Common myeloid progenitor, CD34-positive (primary cell): ENCODE results near the gene CALHM6.

ENCODE experiments used
- CTCF ChIA-PET: fragments of 350-600 bp; sonication (Branson Sonifier 250); formaldehyde crosslinking; loops from one replicate; lab custom pipeline; 2021; ENCODE audit warnings: antibody characterized with exemption; lab: Charles Lee
- POLR2A ChIA-PET: fragments of 350-600 bp; sonication (Branson Sonifier 250); formaldehyde crosslinking; loops from one replicate; lab custom pipeline; 2021; ENCODE audit warnings: antibody characterized with exemption; lab: Charles Lee
- DNase-seq, 3 donors: peaks; one replicate each; pipeline versions ENCODE4 v3.0.0 to v3.0.0-alpha.2; 2013
- H3K27ac ChIP-seq, 2 experiments: 1 replicate in 1 of 2; 2 replicates in 1 of 2; pipeline ENCODE4 v1.7.0; 2013; ENCODE audit warnings: inconsistent platforms in 2 of 2, low read length in 2 of 2, mild to moderate bottlenecking in 2 of 2, low read depth in 1 of 2, moderate library complexity in 1 of 2; ENCODE audit not compliant: severe bottlenecking in 2 of 2, insufficient read depth in 1 of 2, poor library complexity in 1 of 2
- H3K27me3 ChIP-seq, 5 experiments: replicated peaks in 2 of 5; 1 replicate in 3 of 5; 2 replicates in 2 of 5; pipeline versions ENCODE4 v1.6.1 to v1.7.0; 2013; ENCODE audit warnings: low read length in 4 of 5, mild to moderate bottlenecking in 2 of 5, moderate library complexity in 2 of 5, inconsistent platforms in 1 of 5; ENCODE audit not compliant: insufficient read depth in 5 of 5, control insufficient read depth in 4 of 5
- H3K36me3 ChIP-seq, 4 experiments: 1 replicate in 2 of 4; 2 replicates in 2 of 4; pipeline versions ENCODE4 v1.6.1 to v1.7.0; 2013; ENCODE audit warnings: low read length in 3 of 4, control low read depth in 1 of 4, mild to moderate bottlenecking in 1 of 4; ENCODE audit not compliant: control insufficient read depth in 4 of 4, insufficient read depth in 4 of 4
- H3K4me1 ChIP-seq, 4 experiments: 1 replicate in 3 of 4; 2 replicates in 1 of 4; pipeline versions ENCODE4 v1.6.1 to v1.7.1; 2013; ENCODE audit warnings: low read length in 3 of 4, mild to moderate bottlenecking in 3 of 4, control low read depth in 1 of 4, inconsistent platforms in 1 of 4, moderate library complexity in 1 of 4; ENCODE audit not compliant: control insufficient read depth in 4 of 4, insufficient read depth in 4 of 4; ENCODE audit errors: control extremely low read depth in 1 of 4
- H3K4me3 ChIP-seq, 7 experiments: 1 replicate in 4 of 7; 2 replicates in 3 of 7; pipeline versions ENCODE4 v1.5.1 to v1.7.0; 2013; ENCODE audit warnings: mild to moderate bottlenecking in 7 of 7, low read length in 6 of 7, moderate library complexity in 6 of 7, inconsistent platforms in 2 of 7, low read depth in 2 of 7, control low read depth in 1 of 7; ENCODE audit not compliant: insufficient read depth in 4 of 7, control insufficient read depth in 1 of 7; ENCODE audit errors: extremely low read depth in 1 of 7
- H3K9me3 ChIP-seq, 5 experiments: 1 replicate in 4 of 5; 2 replicates in 1 of 5; pipeline versions ENCODE4 v1.6.1 to v1.7.1; 2013; ENCODE audit warnings: low read length in 4 of 5, mild to moderate bottlenecking in 2 of 5, inconsistent platforms in 1 of 5, low read depth in 1 of 5, moderate library complexity in 1 of 5; ENCODE audit not compliant: control insufficient read depth in 4 of 5, insufficient read depth in 2 of 5; ENCODE audit errors: control extremely low read depth in 1 of 5
- WGBS: methylation state at CpG from one replicate; pipeline ENCODE4 v1.1.5; 2013; ENCODE audit not compliant: insufficient coverage; 5-methylcytosine and 5-hydroxymethylcytosine counted together

The CALHM6 gene

DNA sequence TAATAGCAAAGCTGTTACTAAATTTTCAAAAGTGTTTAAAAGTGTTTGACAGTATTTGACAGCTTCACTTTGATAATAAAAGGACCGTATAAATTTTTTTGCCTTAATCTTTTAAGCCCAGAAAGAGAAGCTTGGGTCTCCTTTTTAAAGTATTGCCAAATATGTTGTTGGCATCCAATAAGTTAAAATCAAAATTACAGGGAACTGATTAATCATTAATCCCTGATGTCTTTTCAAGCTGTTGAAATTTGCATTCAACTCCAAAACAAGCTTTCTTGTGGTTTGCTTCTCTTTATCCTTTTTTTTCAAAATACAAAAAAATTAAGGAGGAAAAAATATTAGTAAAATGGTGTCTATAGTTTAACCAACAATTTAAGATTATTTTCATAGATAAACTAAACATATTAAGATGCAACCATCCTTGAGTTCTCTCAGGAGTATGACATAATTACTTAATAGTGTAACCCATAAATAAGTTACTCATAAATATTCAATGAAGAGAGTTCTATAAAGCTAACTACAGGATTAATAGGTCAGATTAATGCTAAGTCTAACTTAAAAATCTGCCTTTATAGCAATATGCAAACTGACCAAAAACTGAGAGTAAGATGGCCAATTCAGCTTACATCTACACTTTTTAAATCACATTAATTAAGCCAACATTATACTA lies 27.0 kb upstream of the CALHM6 start:
- Histone ChIP-seq H3K36me3 (peaks cover 0 to 28% (median 3%) of the 10 kb centered on the region in 4 experiments), H3K27me3 (no peaks in the 10 kb centered on the region), H3K4me1 (peaks cover 0 to 10% (median 1%) of the 10 kb centered on the region in 4 experiments), H3K4me3 (no peak overlapping the region), H3K27ac (no peak overlapping the region), H3K9me3 (no peaks in the 10 kb centered on the region)
- CTCF ChIA-PET = interaction anchor here (1.1 to 3.4 kb wide), 3 partner anchors 11 to 146 kb away, joined by 3 to 10 read pairs (median 8); no protein-coding TSS in a partner anchor
- POLR2A ChIA-PET = no interaction called here
- DNase-seq = no peak
- no CpG with 5 or more reads among the region's 1 CpG for WGBS

DNA sequence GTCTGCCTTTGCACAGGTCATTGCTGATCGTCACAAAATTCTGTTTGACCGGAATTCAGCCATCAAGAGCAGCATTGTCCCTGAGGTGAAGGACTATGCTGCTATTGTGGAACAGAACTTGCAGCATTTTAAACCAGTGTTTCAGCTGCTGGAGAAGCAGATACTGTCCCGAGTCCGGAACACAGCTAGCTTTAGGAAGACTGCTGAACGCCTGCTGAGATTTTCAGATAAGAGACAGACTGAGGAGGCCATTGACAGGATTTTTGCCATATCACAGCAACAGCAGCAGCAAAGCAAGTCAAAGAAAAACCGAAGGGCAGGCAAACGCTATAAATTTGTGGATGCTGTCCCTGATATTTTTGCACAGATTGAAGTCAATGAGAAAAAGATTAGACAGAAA lies 24.6 kb upstream of the CALHM6 start:
- H3K27ac ChIP-seq = no peak overlapping the region
- no peaks in the 10 kb centered on the region for H3K27me3 ChIP-seq
- peaks cover 0 to 14% (median 3%) of the 10 kb centered on the region in 4 experiments for H3K4me1 ChIP-seq
- no peak for DNase-seq
- ChIA-PET CTCF (interaction anchor here (0.9 to 3.4 kb wide), 8 partner anchors 8 to 218 kb away, joined by 3 to 10 read pairs (median 3); no protein-coding TSS in a partner anchor), POLR2A (no interaction called here)
- H3K36me3 ChIP-seq = peaks cover 0 to 23% (median 2%) of the 10 kb centered on the region in 4 experiments
- 96% methylated on average over 5 of the region's 7 CpGs for WGBS
- H3K4me3 ChIP-seq = no peak overlapping the region
- H3K9me3 ChIP-seq = no peaks in the 10 kb centered on the region

GRCh38 chr6:116437656-116438055 lies 23.5 kb upstream of the CALHM6 start:
- POLR2A ChIA-PET = no interaction called here
- H3K27ac ChIP-seq = no peak overlapping the region
- CTCF ChIA-PET = interaction anchor here (0.7 to 2.3 kb wide), 5 partner anchors 9 to 219 kb away, joined by 3 to 6 read pairs (median 3); no protein-coding TSS in a partner anchor

DNA sequence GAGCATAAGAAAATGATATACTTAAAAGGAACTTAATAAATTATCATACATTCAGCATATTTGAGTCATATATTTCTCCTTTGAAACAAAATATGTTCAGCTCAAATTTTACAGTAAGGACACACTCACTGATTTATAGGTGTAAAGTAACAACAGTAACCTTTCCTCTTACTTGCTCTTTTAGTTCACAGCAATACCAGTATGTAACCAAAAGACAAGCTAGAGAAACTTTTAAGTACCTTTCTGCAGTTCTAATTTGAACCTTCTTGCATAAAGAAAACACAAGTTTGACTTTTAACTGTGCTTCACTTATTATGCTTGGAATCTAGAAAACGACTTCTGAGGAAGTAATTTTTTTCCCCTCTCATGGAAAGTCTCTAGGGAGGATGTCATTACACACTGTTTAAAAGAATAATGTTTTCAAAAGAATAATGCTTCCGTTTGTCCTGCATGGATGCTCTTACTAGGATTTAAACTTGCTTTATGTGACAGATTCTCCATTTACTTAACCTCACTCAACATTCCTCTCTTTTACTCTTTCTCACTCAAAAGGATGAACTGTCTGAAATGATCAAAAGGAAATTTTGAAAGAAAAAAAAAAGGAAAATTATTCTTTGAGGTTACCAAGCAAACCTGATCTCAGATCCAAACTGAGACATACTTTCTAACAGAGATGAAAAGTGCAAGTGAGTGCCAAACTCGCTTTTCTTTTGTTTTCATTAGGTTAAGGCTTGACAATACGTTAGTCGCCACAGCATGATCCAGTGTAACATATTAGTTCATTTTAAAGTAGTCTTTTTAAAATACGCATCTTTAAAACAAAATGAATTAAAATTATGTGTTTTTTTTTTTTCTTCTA lies 22.4 kb upstream of the CALHM6 start:
- Histone ChIP-seq H3K4me1 (peaks cover 2 to 14% (median 6%) of the 10 kb centered on the region in 4 experiments), H3K27me3 (no peaks in the 10 kb centered on the region), H3K9me3 (no peaks in the 10 kb centered on the region), H3K27ac (no peak overlapping the region), H3K4me3 (no peak overlapping the region), H3K36me3 (peaks cover 0 to 10% (median under 1%) of the 10 kb centered on the region in 4 experiments)
- ChIA-PET CTCF (interaction anchor here (0.6 to 1.0 kb wide), 3 partner anchors 16 to 99 kb away, joined by 3 read pairs; no protein-coding TSS in a partner anchor), POLR2A (interaction anchor here (0.7 kb wide), 1 partner anchor 47 kb away, joined by 3 read pairs; no protein-coding TSS in a partner anchor)
- no peak for DNase-seq
- WGBS = no CpG with 5 or more reads among the region's 6 CpGs

More at GRCh38 chr6:116437656-116438055, 23.5 kb upstream of the CALHM6 start:
- no peak for DNase-seq
- H3K9me3 ChIP-seq = no peaks in the 10 kb centered on the region
- H3K4me1 ChIP-seq = peaks cover 0 to 14% (median 3%) of the 10 kb centered on the region in 4 experiments
- no peaks in the 10 kb centered on the region for H3K27me3 ChIP-seq
- H3K4me3 ChIP-seq = no peak overlapping the region
- peaks cover 0 to 17% (median 2%) of the 10 kb centered on the region in 4 experiments for H3K36me3 ChIP-seq

GRCh38 chr6:116439522-116440051 lies 21.6 kb upstream of the CALHM6 start:
- CTCF ChIA-PET = interaction anchor here (0.5 to 1.7 kb wide), 5 partner anchors 15 to 91 kb away, joined by 3 to 4 read pairs (median 4); no protein-coding TSS in a partner anchor

GRCh38 chr6:116443105-116443504 lies 18.1 kb upstream of the CALHM6 start:
- Histone ChIP-seq H3K4me1 (peaks cover 13 to 40% (median 28%) of the 10 kb centered on the region in 4 experiments), H3K36me3 (no peaks in the 10 kb centered on the region), H3K4me3 (no peak overlapping the region), H3K27ac (no peak overlapping the region), H3K27me3 (no peaks in the 10 kb centered on the region), H3K9me3 (no peaks in the 10 kb centered on the region)
- 100% methylated on average over 1 of the region's 2 CpGs for WGBS
- no peak for DNase-seq
- ChIA-PET CTCF (interaction anchor here (0.9 to 4.0 kb wide), 6 partner anchors 34 to 98 kb away, joined by 3 to 30 read pairs (median 4); partner anchors contain the start of gene CALHM5), POLR2A (interaction anchor here (0.6 kb wide), 1 partner anchor 29 kb away, joined by 4 read pairs; no protein-coding TSS in a partner anchor)

More at GRCh38 chr6:116439522-116440051, 21.6 kb upstream of the CALHM6 start:
- Histone ChIP-seq H3K4me3 (no peak overlapping the region), H3K4me1 (peaks cover 2 to 14% (median 8%) of the 10 kb centered on the region in 4 experiments), H3K9me3 (no peaks in the 10 kb centered on the region), H3K27me3 (no peaks in the 10 kb centered on the region), H3K36me3 (peaks cover 0 to 10% (median under 1%) of the 10 kb centered on the region in 4 experiments), H3K27ac (no peak overlapping the region)
- no CpG with 5 or more reads among the region's 1 CpG for WGBS
- POLR2A ChIA-PET = interaction anchor here (0.6 to 0.7 kb wide), 2 partner anchors 23 to 46 kb away, joined by 3 to 5 read pairs; no protein-coding TSS in a partner anchor
- no peak for DNase-seq
